Hindlimb muscle (tissue), 1 donor: ENCODE results near the gene RALY. TPM values are rescaled to one million over a fixed set of nuclear protein-coding genes. Genes with fewer than 3 reads are reported as not detected.
A peak's percentile ranks its signal among the peaks of the same experiment; 100 is the strongest.
"Not testable (repeated sequence)": the region's sequence is repeated elsewhere in the genome, so short reads cannot be mapped to it uniquely, and the experiment has no call there.

Experiments used
- DNase-seq: peaks from one replicate; pipeline ENCODE4 v3.0.0-alpha.2; 2013
- polyA plus RNA-seq: library from polyadenylated mRNA; unstranded; fragments of 120-200 nt; gene quantifications from one replicate; pipeline ENCODE4 v1.2.1, GENCODE V29; 2013; ENCODE audit not compliant: insufficient read length

The RALY gene
- polyA plus RNA-seq, 1 donor, result 136 TPM

- no peak for DNase-seq
These were observed 23.0 kb downstream of the RALY start for GRCh38 chr20:34016736-34017135.

GRCh38 chr20:34017610-34018009 lies 23.9 kb downstream of the RALY start:
- DNase-seq, result no peak

GRCh38 chr20:34018166-34018565 lies 24.5 kb downstream of the RALY start:
- no peak for DNase-seq

GRCh38 chr20:34022151-34022838 lies 28.6 kb downstream of the RALY start:
- no peak for DNase-seq

GRCh38 chr20:34022839-34023234 lies 29.1 kb downstream of the RALY start:
- no peak for DNase-seq

GRCh38 chr20:34023937-34024722 lies 30.4 kb downstream of the RALY start:
- DNase-seq, result no peak

GRCh38 chr20:34024723-34025351 lies 31.1 kb downstream of the RALY start:
- no peak for DNase-seq

- DNase-seq, result not testable (repeated sequence)
These were observed 34.3 kb downstream of the RALY start for GRCh38 chr20:34028013-34028412.

- DNase-seq, result no peak
These were observed 35.7 kb downstream of the RALY start for GRCh38 chr20:34029415-34029814.

- no peak for DNase-seq
These were observed 36.7 kb downstream of the RALY start for GRCh38 chr20:34030456-34030855.

- DNase-seq, result no peak
These were observed 40.2 kb downstream of the RALY start for GRCh38 chr20:34033903-34034302.

- no peak for DNase-seq
These were observed 43.4 kb downstream of the RALY start for GRCh38 chr20:34037121-34037520.

GRCh38 chr20:34037767-34038166 lies 44.1 kb downstream of the RALY start:
- peak; percentile 65 for DNase-seq

GRCh38 chr20:34040300-34040995 lies 46.7 kb downstream of the RALY start:
- no peak for DNase-seq

- DNase-seq, result no peak
These were observed 47.5 kb downstream of the RALY start for GRCh38 chr20:34041226-34041625.

GRCh38 chr20:34042262-34042661 lies 48.6 kb downstream of the RALY start:
- DNase-seq, result no peak

GRCh38 chr20:34043025-34043424 lies 49.3 kb downstream of the RALY start:
- no peak for DNase-seq

GRCh38 chr20:34045294-34045693 lies 51.6 kb downstream of the RALY start:
- no peak for DNase-seq

GRCh38 chr20:34045930-34046725 lies 52.4 kb downstream of the RALY start:
- DNase-seq, result no peak

GRCh38 chr20:34047010-34047687 lies 53.4 kb downstream of the RALY start:
- no peak for DNase-seq

GRCh38 chr20:34047917-34048316 lies 54.2 kb downstream of the RALY start:
- no peak for DNase-seq

- DNase-seq, result no peak
These were observed 55.7 kb downstream of the RALY start for GRCh38 chr20:34049389-34049788.
